Stimulated activated naive CD4-positive, alpha-beta T cell (primary cell): ENCODE measurements around the gene ME3.
"Not testable (repeated sequence)": the region's sequence is repeated elsewhere in the genome, so short reads cannot be mapped to it uniquely, and the experiment has no call there.

Source experiments
- DNase-seq, 6 experiments: peaks; one replicate each; lab custom pipeline; 2025; lab: John Stamatoyannopoulos, UW

The ME3 gene

GRCh38 chr11:86587264-86588193 is 84.9 kb downstream of the ME3 start:
- no peak for DNase-seq

DNA sequence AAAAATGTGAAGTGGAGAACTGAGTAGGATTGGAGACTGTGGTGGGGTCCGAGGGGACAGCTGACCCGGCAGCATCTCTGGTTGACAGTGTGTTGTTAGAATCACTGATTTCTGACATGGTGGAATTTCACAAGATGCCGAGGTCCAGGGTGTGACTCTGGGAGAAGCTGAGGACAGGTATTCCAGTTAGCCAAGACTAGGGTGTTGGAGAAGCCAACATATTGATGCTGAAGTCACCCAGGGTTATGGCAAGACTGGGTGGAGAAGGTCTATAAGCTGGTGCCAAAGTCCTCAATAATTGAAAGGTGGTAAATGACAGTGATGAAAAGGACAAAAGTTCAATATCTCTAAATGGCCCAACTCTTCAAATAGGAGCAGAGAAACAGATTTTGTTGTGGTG is 86.1 kb downstream of the ME3 start:
- DNase-seq = no peak

- no peak for DNase-seq
Measured at GRCh38 chr11:86582898-86583297, 89.5 kb downstream of the ME3 start.

DNA sequence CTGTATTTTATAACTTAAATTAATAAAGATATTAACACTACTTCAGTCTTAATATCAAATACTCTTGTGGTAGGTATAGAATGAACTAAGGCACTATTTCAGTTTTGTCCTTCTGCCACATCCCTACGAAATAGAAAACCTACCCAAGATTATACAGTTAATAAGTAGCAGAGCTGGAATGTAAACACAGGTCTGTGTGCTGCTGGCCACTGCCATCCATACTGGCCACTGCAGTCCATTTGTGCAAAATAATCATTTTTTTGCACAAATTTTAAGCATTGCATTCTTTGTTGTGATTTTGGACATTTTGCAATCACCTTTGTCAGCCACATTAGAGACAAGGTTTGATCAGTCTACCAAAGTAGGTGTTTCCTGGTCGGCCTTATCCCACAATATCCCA is 91.9 kb downstream of the ME3 start:
- DNase-seq = no peak

DNA sequence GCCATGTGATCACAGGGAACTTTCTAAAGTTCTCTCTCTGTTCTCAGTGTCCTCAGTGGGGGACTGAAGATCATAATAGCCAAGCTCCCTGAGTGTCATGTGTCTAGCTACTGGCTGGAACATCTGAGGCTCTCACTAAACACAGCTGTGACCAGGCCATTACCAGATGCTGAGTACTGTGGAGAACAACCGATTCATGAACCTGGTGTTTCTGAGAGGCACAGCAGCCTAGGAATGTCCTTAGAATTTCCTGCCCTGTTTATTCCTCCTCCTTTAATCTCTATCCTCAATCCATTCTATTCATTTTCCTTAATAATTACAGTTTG is 93.0 kb downstream of the ME3 start:
- DNase-seq = no peak

- DNase-seq = no peak
Measured at GRCh38 chr11:86578727-86579405, 93.5 kb downstream of the ME3 start.

DNA sequence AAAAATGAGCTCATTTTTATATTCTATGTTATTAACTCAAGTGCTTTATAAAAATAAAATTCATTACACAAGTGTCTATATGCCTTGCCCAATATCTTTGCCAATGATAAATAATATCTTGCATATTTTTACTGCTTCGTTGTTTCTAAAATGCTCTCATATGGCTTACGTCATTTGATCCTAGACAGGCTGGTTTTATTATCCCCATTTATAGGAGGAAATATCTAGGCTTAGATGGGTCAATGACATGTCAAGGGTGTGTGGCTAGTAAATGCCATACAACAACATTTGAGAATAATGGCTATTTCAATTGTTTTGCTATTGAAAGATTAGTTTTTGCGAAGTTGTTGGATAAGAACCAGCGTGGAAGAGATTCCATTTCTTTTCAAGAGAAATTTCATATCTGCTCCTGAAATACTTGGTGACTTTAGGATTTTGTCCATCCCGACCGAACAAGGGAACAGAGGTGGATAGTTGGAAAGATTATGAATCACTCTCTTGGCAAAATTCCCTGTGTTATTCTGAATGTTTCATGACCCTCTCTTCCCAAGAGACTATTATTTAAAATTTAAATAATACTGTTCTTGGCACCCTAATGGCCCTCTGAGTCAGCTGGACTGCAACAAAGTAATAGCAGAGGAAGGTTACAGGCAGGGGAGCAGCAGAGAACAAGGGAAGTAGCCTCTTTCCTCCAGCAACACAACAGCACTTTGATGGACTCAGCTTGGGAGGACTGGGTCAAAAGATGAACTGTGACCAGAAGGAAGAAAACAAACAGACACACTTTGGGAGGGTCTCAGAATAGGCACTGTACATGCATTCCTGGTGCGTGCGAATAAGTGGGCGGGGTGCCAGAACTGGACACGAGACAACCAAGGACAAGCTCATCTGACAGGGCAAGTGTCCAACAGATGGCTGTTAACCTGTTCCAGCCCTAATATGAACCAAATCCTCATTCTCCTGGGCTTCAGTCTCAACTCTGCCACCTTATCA is 94.5 kb downstream of the ME3 start:
- no peak for DNase-seq

DNA sequence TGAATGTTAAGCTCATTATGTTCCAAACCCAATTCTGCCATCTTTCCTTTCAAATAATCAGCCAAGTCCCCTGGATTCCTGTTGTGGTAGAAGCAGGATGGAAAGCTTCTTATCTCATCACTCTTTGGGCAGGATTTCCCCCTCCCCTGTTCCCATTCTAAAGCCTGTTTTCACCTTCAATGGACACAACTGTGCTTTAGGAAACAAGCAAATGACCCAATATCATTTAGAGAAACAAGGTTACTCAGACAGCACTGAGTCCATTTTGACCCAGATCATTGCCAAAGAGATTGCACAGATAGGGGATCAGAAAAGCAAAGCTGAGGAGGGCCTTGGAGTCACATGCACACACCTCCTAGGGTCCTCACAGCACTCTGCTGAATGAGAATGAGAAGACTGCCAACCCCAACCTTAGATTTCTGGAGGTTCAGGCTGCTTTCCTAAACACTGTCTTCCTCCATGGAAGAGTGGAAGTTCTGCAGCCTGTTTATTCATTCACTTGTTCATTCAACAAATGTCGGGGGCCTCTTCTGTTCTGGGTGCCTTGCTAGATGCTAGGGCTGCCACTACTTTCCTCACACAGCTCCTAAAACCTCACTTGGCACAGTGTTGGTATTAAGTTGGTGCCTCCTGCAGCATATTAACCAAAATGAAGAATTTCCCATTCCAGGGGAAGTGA is 95.3 kb downstream of the ME3 start:
- no peak for DNase-seq

DNA sequence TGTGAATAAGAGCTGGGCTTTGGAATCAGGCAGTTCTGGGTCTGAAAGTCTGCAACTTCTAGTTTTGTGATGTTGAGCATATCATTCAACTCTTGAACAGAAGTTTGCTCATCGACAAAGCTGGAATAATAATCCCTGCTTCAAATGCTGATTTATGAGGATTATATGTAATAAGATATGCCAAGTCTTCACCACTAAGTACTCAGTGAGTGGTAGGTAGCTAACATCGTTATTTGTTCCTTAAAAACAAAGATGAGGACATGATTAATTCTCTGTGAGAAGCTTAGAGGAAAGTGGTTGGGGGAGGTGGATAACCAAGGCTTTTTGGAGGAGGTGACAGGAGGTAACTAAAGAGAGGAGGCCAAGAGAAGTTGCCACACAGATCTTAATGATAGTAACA is 96.5 kb downstream of the ME3 start:
- DNase-seq = no peak

- no peak for DNase-seq
Measured at GRCh38 chr11:86575208-86575855, 97.1 kb downstream of the ME3 start.

DNA sequence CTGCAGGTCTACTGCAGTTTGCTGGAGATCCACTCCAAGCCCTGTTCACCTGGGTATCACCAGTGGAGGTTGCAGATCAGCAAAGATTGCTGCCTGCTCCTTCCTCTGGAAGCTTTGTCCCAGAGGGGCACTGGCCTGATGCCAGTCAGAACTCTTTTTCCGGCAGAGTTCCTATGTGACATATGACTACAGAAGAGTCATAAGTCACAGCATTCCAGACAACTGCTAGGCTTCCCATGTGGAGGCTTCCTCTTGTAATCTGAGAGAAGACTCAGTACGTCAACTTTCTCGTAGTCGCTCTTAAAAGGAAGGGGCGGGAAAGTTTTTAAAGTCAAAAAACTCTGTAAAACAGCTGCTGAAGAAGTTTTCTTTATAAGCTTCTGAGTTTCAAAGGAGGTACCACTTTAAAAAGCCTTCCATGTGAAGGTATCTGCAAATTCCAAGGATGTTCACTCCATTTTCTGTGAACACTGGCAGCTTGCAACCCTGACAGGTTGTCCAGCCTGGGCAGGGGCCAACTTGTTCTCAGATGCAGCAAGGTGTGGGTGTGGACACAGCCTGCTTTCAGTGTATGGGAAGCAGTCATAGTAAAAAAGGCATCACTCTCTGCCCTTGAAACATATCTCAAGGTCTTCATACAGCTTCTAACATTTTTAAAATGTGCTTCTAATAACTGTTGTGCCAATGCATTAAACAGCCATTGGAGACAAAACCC is 97.8 kb downstream of the ME3 start:
- DNase-seq = no peak

GRCh38 chr11:86571273-86571948 is 101.0 kb downstream of the ME3 start:
- DNase-seq = no peak

DNA sequence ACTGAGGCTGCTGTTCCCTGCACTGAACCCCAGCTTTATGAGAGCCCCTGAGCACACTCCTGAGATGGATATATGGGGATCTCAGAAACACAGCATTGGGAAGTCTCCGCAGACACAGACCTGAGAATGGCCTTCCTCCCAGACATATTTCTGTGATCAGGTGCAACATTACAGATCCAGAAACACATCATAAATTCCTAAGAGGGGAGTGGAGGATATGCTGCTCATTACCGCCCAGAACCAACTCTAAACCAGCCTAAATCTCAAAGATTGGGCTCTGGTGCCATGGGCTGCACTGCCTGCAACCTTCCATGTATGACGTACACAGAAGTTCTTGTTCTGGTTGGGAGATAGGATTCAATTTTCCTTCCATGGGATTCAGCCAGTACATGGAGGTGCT is 102.0 kb downstream of the ME3 start:
- DNase-seq = no peak

DNA sequence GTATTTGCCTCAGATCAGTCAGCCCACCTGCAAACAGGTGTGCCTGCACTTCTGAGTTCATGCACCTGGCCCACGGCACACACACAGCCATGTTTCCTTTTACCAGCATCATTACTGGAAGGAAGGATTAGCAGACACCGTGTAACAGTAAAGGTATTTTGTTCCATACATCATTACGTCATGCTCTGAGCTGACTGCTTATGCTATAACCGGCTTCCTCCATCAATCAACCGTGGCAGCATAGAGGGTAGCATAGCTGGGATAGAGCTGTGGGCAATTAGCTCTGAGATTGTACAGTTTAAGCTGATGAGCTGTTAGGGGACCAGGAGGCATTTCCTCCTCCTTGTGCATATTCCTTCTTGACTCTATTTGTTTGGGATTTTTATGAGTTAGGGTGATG is 102.4 kb downstream of the ME3 start:
- DNase-seq = no peak

- DNase-seq = no peak
Measured at GRCh38 chr11:86569109-86569508, 103.3 kb downstream of the ME3 start.

GRCh38 chr11:86565801-86566312 is 106.6 kb downstream of the ME3 start:
- DNase-seq = no peak

GRCh38 chr11:86565388-86565787 is 107.0 kb downstream of the ME3 start:
- DNase-seq = no peak

- not testable (repeated sequence) for DNase-seq
Measured at GRCh38 chr11:86562842-86563241, 109.6 kb downstream of the ME3 start.

- DNase-seq = no peak
Measured at GRCh38 chr11:86559311-86559945, 113.0 kb downstream of the ME3 start.
